Choroid plexus epithelial cell (primary cell): ENCODE measurements around the gene GSTM1.
"Not testable (repeated sequence)": the region's sequence is repeated elsewhere in the genome, so short reads cannot be mapped to it uniquely, and the experiment has no call there.

Experiments used
- DNase-seq: peaks from one replicate; pipeline ENCODE4 v3.0.0-alpha.2; 2010; ENCODE audit warnings: low read depth
- H3K4me3 ChIP-seq: 2 replicates; pipeline ENCODE4 v1.5.1; 2011; ENCODE audit warnings: low read depth, mild to moderate bottlenecking, control low read depth, low read length, moderate library complexity
- CTCF ChIP-seq: conservative IDR thresholded peaks from 2 replicates; pipeline ENCODE4 v1.5.1; 2011; ENCODE audit warnings: low read depth, mild to moderate bottlenecking, control low read depth, inconsistent platforms, low read length, moderate library complexity

Gene GSTM1

GRCh38 chr1:109659997-109660690 is 27.5 kb upstream of the GSTM1 start:
- peak; percentile 43 for DNase-seq
- no peak for TF ChIP-seq CTCF

GRCh38 chr1:109660691-109661026 is 27.0 kb upstream of the GSTM1 start:
- not testable (repeated sequence) for DNase-seq, H3K4me3 ChIP-seq

More at GRCh38 chr1:109659997-109660690, 27.5 kb upstream of the GSTM1 start:
- no peak overlapping the region for H3K4me3 ChIP-seq

- TF ChIP-seq CTCF: no peak
- H3K4me3 ChIP-seq: no peak overlapping the region
- DNase-seq: no peak
These were observed 26.2 kb upstream of the GSTM1 start for GRCh38 chr1:109661391-109661790.

- no peak for TF ChIP-seq CTCF
- no peak overlapping the region for H3K4me3 ChIP-seq
- DNase-seq: no peak
These were observed 22.9 kb upstream of the GSTM1 start for GRCh38 chr1:109664671-109665070.

DNA sequence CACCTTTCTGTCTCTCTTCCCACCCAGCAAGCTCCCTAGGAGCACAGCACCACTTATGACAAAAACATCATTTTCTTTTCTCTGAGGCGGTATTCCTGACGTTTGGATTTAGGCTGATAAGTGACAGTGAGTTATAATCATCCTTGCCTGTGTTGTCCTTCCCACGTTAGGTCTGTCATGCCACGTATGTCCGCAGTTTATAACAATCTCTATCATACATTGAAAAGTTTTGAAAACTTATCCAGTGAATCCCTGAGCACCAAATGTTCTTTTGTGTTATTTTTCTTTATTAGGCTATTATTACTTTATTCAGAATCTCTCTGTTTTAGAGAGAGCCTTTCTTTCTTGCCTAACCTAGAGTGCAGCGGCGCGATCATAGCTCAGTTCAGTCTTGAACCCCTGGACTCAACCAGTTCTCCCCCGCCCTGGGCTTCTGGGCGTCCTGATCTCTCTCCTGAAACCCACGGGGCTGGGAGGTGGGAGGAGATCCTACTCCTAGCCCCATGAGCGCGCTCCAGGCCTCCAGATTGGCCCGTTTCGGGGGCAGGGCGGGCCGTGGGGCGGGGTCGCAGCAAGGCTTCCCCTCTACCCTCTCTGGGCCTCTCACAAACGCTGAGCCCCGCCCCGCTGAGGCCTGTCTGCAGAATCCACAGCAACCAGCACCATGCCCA is 20.0 kb upstream of the GSTM1 start, which contains the start of gene GSTM2:
GSTM2 (plus strand) TSS at position 606 of the 671 bp plus-strand sequence; CDS start at position 665, 59 bp downstream.
- H3K4me3 ChIP-seq: peak within 1 kb of the TSS; percentile 62
- TF ChIP-seq CTCF: no peak
- peak; percentile 89 for DNase-seq

GRCh38 chr1:109668123-109668775 is 19.4 kb upstream of the GSTM1 start:
- no peak for TF ChIP-seq CTCF
- DNase-seq: no peak
- peak overlapping the region; percentile 62 for H3K4me3 ChIP-seq

GRCh38 chr1:109669246-109669948 is 18.2 kb upstream of the GSTM1 start:
- no peak for DNase-seq
- TF ChIP-seq CTCF: no peak
- no peak overlapping the region for H3K4me3 ChIP-seq

DNA sequence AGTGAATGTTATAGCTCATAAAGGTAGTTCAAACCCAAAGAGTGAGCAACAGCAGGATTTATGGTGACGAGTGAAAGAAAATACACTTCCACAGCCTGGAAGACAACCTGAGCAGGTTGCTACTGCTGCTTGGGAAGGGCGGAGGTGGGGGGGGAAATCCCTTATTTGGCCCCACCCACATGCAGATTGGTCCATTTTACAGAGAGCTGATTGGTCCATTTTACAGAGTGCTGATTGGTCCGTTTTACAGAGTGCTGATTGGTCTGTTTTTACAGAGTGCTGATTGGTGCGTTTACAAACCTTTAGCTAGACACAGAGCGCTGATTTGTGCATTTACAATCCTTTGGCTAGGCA is 17.7 kb upstream of the GSTM1 start:
- DNase-seq, H3K4me3 ChIP-seq: not testable (repeated sequence)
